Psoas muscle (tissue), 8 donors: ENCODE data around the gene C15orf61. TPM values are rescaled to one million over a fixed set of nuclear protein-coding genes. Genes with fewer than 3 reads are reported as not detected.

Experiments used
- ATAC-seq, 4 donors: fragments of 200-7000 bp; cut with Tn5 transposase; one replicate each; pipeline ENCODE4 v1.9.1; 2020; ENCODE audit warnings: moderate library complexity in 3 of 4, mild to moderate bottlenecking in 2 of 4
- DNase-seq, 2 donors: peaks; one replicate each; pipeline ENCODE4 v3.0.0-alpha.2; 2020
- H3K27ac ChIP-seq: fragments of 200-600 bp; one replicate; pipeline ENCODE4 v1.8.0; 2022
- H3K27me3 ChIP-seq, 3 donors: fragments of 200-600 bp in 1 of 3; one replicate each; pipeline versions ENCODE4 v1.6.1 to v1.8.0; 2013 to 2022; ENCODE audit warnings: low read length in 2 of 3, mild to moderate bottlenecking in 2 of 3, moderate library complexity in 1 of 3; ENCODE audit not compliant: insufficient read depth in 3 of 3
- H3K36me3 ChIP-seq, 2 donors: fragments of 200-600 bp in 1 of 2; one replicate each; pipeline versions ENCODE4 v1.6.1 to v1.8.0; 2013 to 2022; ENCODE audit warnings: low read depth in 1 of 2, mild to moderate bottlenecking in 1 of 2, moderate library complexity in 1 of 2; ENCODE audit not compliant: insufficient read depth in 1 of 2
- H3K4me1 ChIP-seq: fragments of 200-600 bp; one replicate; pipeline ENCODE4 v1.8.0; 2022
- H3K4me3 ChIP-seq: fragments of 200-600 bp; one replicate; pipeline ENCODE4 v1.8.0; 2022; ENCODE audit warnings: mild to moderate bottlenecking
- H3K9me3 ChIP-seq: fragments of 200-600 bp; one replicate; pipeline ENCODE4 v1.8.0; 2022
- WGBS, 3 donors: extraction: QIAGEN DNeasy Blood & Tissue Kit; methylation state at CpG; one replicate each; pipeline versions ENCODE4 v1.1.6 to v1.1.7; 2013; 5-methylcytosine and 5-hydroxymethylcytosine counted together
- intact Hi-C, 2 donors: fragments of 100-400 bp; cut with DNase I; formaldehyde crosslinking; loops; one replicate each; pipeline versions ENCODE4 v1.11.0 to v1.14.2; 2022
- polyA plus RNA-seq, 3 donors: library from polyadenylated mRNA; stranded (reverse); fragments of 200-250 nt; gene quantifications; one replicate each; pipeline ENCODE4 v1.2.3, GENCODE V29; 2013
- total RNA-seq, 4 donors: library from RNA; stranded (reverse); fragmentation: NEBNext Ultra II Directional in 2 of 4; extraction: Animal tissue kit (Norgen Biotek cat#: 25700) in 2 of 4; gene quantifications; one replicate each; pipeline versions ENCODE4 v1.2.1 to v1.2.4, GENCODE V29; 2021 to 2023
- TF ChIP-seq, protein P1 (sequence below): fragments of 200-600 bp; IDR thresholded peaks from one replicate; pipeline ENCODE4 v1.8.0; 2022; ENCODE audit warnings: antibody characterized with exemption
- donor health status: healthy with polysubstance abuse.
- donor health status: DM: no; HTN: no; CAD: no; lungs with moderate emphysema.
- donor health status: Bipolar disorder and iron deficiency.
- donor health status: healthy.
- donor health status: DM: yes; HTN: yes; CAD: no.
- donor health status: DM: no; HTN: no; CAD: no.
- donor health status: DM: no; HTN: no; CAD: no.
- donor health status: DM: yes; HTN: yes; CAD: no.

Gene C15orf61
- total and polyA plus RNA-seq, 7 donors: 6.9 to 20.9 (median 11.2) TPM

DNA sequence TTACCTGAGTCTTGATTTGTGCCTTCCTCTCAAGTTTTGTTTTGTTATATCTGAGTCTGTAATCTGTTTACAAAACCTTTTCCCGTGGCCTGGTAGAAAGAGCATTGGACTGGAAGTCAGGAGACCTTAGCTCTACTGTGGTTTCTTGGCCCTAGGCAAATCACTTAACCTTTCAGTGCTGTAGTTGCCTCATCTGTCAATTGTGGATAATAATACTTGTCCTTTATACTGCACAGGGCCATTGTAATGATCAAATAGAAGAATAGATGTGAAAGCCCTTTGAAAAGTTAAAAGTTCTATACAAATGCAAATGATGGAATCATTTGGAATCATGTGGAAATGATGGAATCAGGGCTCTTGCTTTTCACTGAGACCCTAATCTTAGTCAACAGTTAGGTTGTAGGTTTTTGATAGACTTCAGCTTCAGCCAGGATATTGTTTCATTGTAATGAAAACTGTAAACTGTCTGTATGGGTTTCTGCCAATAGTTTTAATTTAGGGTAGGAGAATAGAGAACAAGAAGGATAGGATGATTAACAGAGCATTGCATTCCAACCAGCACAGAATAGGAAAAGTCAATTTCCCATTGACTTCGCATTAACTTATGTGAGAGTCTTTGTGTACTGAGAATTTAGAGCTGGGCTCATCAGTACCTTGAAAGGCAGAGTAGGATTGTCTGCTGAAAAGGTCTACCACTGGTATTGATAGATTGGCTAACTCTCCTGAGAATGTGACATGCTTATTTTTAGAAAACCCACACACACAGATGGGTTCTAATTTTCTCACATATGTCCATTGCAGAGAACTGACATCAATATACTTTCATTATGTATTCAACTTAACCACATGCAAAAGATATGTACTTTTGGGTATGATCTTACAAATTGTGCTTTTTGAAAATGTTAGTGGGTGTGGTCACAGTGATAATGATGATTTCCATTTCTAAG is 43.4 kb downstream of the C15orf61 start:
- Histone ChIP-seq H3K27ac (no peak overlapping the region), H3K4me3 (no peak overlapping the region), H3K36me3 (peaks cover 0 to 8% of the 10 kb centered on the region in 2 donors), H3K27me3 (no peaks in the 10 kb centered on the region), H3K9me3 (no peaks in the 10 kb centered on the region), H3K4me1 (peaks cover 4% of the 10 kb centered on the region)
- intact Hi-C loops: no loop called here
- DNase-seq (no peak), ATAC-seq (no peak)
- TF ChIP-seq, protein P1, sequence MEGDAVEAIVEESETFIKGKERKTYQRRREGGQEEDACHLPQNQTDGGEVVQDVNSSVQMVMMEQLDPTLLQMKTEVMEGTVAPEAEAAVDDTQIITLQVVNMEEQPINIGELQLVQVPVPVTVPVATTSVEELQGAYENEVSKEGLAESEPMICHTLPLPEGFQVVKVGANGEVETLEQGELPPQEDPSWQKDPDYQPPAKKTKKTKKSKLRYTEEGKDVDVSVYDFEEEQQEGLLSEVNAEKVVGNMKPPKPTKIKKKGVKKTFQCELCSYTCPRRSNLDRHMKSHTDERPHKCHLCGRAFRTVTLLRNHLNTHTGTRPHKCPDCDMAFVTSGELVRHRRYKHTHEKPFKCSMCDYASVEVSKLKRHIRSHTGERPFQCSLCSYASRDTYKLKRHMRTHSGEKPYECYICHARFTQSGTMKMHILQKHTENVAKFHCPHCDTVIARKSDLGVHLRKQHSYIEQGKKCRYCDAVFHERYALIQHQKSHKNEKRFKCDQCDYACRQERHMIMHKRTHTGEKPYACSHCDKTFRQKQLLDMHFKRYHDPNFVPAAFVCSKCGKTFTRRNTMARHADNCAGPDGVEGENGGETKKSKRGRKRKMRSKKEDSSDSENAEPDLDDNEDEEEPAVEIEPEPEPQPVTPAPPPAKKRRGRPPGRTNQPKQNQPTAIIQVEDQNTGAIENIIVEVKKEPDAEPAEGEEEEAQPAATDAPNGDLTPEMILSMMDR: no peak
- WGBS, 3 donors: 86 to 93% (median 89%) methylated on average over 2 of the region's 2 CpGs

DNA sequence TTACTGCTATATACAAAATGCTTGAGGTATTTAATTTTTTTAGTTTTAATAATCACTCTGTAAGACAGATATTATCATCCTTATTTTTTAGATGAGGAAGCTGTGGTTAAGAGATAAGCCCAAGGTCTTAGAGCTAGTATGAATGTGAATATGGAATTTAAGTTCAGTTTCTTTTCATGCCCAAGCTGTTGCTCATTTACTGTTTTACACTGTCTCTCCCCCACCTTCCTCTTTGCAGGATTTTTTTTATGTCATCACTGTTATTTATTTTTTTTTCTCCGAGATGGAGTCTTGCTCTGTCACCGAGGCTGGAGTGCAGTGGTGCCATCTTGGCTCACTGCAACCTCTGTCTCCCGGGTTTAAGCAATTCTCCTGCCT is 44.0 kb downstream of the C15orf61 start:
- no peak for DNase-seq
- Histone ChIP-seq H3K4me1 (peaks cover 5% of the 10 kb centered on the region), H3K27ac (no peak overlapping the region), H3K9me3 (no peaks in the 10 kb centered on the region), H3K36me3 (peaks cover 0 to 8% of the 10 kb centered on the region in 2 donors), H3K4me3 (no peak overlapping the region), H3K27me3 (no peaks in the 10 kb centered on the region)
- TF ChIP-seq, protein P1: no peak
- no peak for ATAC-seq
- WGBS, 3 donors: 89 to 96% (median 93%) methylated on average over 3 of the region's 3 CpGs
- intact Hi-C loops: no loop called here

DNA sequence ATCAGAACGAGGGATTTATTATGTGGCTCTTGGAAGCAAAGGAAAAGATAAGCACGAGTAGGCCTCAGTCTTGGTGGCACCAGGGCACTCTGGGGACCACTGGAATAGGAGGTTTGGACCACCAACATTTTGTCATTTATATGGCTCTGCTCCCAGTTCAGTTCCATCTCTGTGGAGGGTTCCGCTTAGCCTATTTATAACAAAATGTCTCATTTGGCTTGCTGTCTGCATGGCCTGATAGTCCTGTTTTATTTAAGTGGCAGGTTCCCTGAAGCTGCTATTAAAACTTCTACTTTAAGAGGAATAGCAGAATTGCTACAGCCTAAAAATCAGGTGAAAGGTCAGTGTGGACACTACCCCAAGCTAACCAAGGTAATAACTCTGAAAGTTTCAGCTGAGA is 48.7 kb downstream of the C15orf61 start:
- no peaks in the 10 kb centered on the region for H3K36me3 ChIP-seq
- H3K4me3 ChIP-seq: no peak overlapping the region
- intact Hi-C loops: no loop called here
- peak overlapping the region; percentile 3 for H3K27ac ChIP-seq
- no peak for DNase-seq
- TF ChIP-seq, protein P1: no peak
- no peaks in the 10 kb centered on the region for H3K9me3 ChIP-seq
- ATAC-seq: peak in 3 of 4 donors; percentile 42 to 83 (median 65)
- 58 to 71% (median 61%) methylated on average over 3 of the region's 3 CpGs for WGBS, 3 donors
- H3K27me3 ChIP-seq: no peaks in the 10 kb centered on the region
- H3K4me1 ChIP-seq: peaks cover 6% of the 10 kb centered on the region

DNA sequence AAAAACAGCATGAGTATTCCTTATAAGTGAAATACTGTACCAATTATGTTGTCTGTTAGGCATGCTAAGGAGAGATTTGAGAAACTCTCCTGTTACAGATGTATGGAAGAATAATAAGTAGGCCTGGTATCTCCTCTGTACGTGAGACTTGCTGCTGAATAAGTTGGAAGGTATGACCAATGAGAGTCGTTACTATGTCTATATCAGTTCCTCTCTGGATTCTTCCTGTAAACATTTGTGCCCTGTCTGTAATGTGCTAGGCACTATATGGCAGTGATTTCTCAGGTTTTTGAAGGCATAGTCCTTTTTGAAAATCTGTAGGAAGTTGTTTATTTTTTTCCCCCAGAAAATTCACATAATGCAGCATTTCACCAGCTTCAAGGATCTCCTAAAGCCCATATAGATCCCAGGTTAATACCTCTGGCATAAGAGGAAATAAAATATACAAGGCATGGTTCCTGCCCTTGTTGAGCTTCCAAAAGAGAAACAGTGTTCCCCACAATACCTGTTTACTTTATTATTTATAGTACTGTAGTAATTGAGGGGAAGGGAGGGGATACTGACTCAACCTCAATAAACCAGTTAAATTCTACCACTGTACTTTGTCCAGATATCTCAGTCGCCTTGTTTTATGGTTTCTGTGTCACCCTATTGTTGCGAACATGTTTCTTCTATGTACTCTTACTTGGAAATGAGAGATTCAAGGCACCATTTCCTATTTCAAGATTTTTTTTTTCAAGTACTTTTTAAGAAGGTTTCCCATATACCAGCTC is 50.1 kb downstream of the C15orf61 start:
- intact Hi-C loops: no loop called here
- Histone ChIP-seq H3K27me3 (no peaks in the 10 kb centered on the region), H3K4me1 (peaks cover 6% of the 10 kb centered on the region), H3K27ac (no peak overlapping the region), H3K4me3 (no peak overlapping the region), H3K36me3 (no peaks in the 10 kb centered on the region), H3K9me3 (no peaks in the 10 kb centered on the region)
- DNase-seq: no peak
- 95 to 98% (median 96%) methylated on average over 4 of the region's 4 CpGs for WGBS, 3 donors
- no peak for ATAC-seq
- TF ChIP-seq, protein P1: no peak
